Fibroblast of lung (primary cell): ENCODE measurements around the gene WFDC9.

Experiments used
- CTCF ChIP-seq, 2 donors: IDR thresholded peaks in 1 of 2; conservative IDR thresholded peaks in 1 of 2; 1 replicate in 1 of 2; 2 replicates in 1 of 2; pipeline ENCODE4 v1.5.1; 2011 to 2012; ENCODE audit warnings: low read length in 2 of 2, control low read depth in 1 of 2, inconsistent platforms in 1 of 2, low read depth in 1 of 2, mild to moderate bottlenecking in 1 of 2
- EZH2 ChIP-seq: IDR thresholded peaks from 2 replicates; pipeline ENCODE4 v1.5.1; 2012; ENCODE audit warnings: low read length, control low read depth, mild to moderate bottlenecking; ENCODE audit errors: missing control alignments

GRCh38 chr20:45621593-45621992, 9.5 kb downstream of the WFDC9 start:
- TF ChIP-seq EZH2 (no peak), CTCF (conservative IDR thresholded peaks at IDR 0.05 in 1 of 2, IDR thresholded peaks at IDR 0.05 in 1 of 2; ENCODE audit: low read depth in 1 of 2, low read length in 2 of 2) (no peak)
